ENCODE results near the gene NPY1R. TPM values are rescaled to one million over a fixed set of nuclear protein-coding genes. Genes with fewer than 3 reads are reported as not detected.

Gene NPY1R
- polyA plus RNA-seq, 3 donors = not detected

- no peak for DNase-seq
- no peak overlapping the region for H3K27ac Mint-ChIP-seq
- H3K36me3 Mint-ChIP-seq = no peaks in the 10 kb centered on the region
- Histone ChIP-seq H3K79me2 (ENCODE audit: insufficient read depth, low read length) (no peaks in the 10 kb centered on the region), H3K27me3 (ENCODE audit: control insufficient read depth in 2 of 2, insufficient read depth in 2 of 2, low read length in 2 of 2) (peaks cover 46 to 71% of the 10 kb centered on the region in 2 donors), H3K4me2 (replicated peaks; ENCODE audit: extremely low read depth, low read length, poor library complexity, severe bottlenecking) (no peak overlapping the region), H3K36me3 (replicated peaks in 1 of 2; ENCODE audit: control insufficient read depth in 1 of 2, insufficient read depth in 2 of 2, low read length in 2 of 2) (no peaks in the 10 kb centered on the region), H3K9ac (ENCODE audit: insufficient read depth, low read length, poor library complexity, severe bottlenecking) (no peak overlapping the region), H3K4me1 (ENCODE audit: control insufficient read depth in 1 of 2, insufficient read depth in 2 of 2, low read length in 2 of 2) (peaks cover 8 to 12% of the 10 kb centered on the region in 2 donors), H4K20me1 (ENCODE audit: insufficient read depth, low read length) (no peaks in the 10 kb centered on the region), H3K9me3 (replicated peaks in 1 of 2; ENCODE audit: control insufficient read depth in 1 of 2, insufficient read depth in 1 of 2, low read length in 2 of 2) (peaks cover 0 to 20% of the 10 kb centered on the region in 2 donors), H2AFZ (ENCODE audit: insufficient read depth, low read depth, low read length, poor library complexity, severe bottlenecking) (peak overlapping the region; percentile 70), H3K4me3 (replicated peaks in 1 of 3; ENCODE audit: low read depth in 2 of 3, low read length in 3 of 3) (no peak overlapping the region), H3K27ac (ENCODE audit: low read depth in 1 of 2, low read length in 2 of 2) (no peak overlapping the region)
- TF ChIP-seq, protein P1, sequence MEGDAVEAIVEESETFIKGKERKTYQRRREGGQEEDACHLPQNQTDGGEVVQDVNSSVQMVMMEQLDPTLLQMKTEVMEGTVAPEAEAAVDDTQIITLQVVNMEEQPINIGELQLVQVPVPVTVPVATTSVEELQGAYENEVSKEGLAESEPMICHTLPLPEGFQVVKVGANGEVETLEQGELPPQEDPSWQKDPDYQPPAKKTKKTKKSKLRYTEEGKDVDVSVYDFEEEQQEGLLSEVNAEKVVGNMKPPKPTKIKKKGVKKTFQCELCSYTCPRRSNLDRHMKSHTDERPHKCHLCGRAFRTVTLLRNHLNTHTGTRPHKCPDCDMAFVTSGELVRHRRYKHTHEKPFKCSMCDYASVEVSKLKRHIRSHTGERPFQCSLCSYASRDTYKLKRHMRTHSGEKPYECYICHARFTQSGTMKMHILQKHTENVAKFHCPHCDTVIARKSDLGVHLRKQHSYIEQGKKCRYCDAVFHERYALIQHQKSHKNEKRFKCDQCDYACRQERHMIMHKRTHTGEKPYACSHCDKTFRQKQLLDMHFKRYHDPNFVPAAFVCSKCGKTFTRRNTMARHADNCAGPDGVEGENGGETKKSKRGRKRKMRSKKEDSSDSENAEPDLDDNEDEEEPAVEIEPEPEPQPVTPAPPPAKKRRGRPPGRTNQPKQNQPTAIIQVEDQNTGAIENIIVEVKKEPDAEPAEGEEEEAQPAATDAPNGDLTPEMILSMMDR (IDR thresholded peaks at IDR 0.05) = no peak
- peaks cover 14% of the 10 kb centered on the region for H3K4me1 Mint-ChIP-seq
- WGBS (ENCODE audit: insufficient coverage) = 47% methylated on average over 13 of the region's 16 CpGs
- peak overlapping the region in 1 of 2 donors; percentile 85 for H3K4me3 Mint-ChIP-seq
- H3K9me3 Mint-ChIP-seq = peaks cover 0 to 14% (median 7%) of the 10 kb centered on the region in 7 donors
- peaks cover 49 to 54% (median 52%) of the 10 kb centered on the region in 3 donors for H3K27me3 Mint-ChIP-seq (ENCODE audit: low read depth in 3 of 3)
- intact Hi-C loops (cut with micrococcal nuclease) = no loop called here
Measured at GRCh38 chr4:163330916-163331628, 1.3 kb downstream of the NPY1R start.

- Histone ChIP-seq H3K27ac (ENCODE audit: low read depth in 1 of 2, low read length in 2 of 2) (no peak overlapping the region), H3K4me2 (replicated peaks; ENCODE audit: extremely low read depth, low read length, poor library complexity, severe bottlenecking) (no peak overlapping the region), H2AFZ (ENCODE audit: insufficient read depth, low read depth, low read length, poor library complexity, severe bottlenecking) (no peak overlapping the region), H4K20me1 (ENCODE audit: insufficient read depth, low read length) (no peaks in the 10 kb centered on the region), H3K36me3 (replicated peaks in 1 of 2; ENCODE audit: control insufficient read depth in 1 of 2, insufficient read depth in 2 of 2, low read length in 2 of 2) (no peaks in the 10 kb centered on the region), H3K9me3 (replicated peaks in 1 of 2; ENCODE audit: control insufficient read depth in 1 of 2, insufficient read depth in 1 of 2, low read length in 2 of 2) (peaks cover 9 to 18% of the 10 kb centered on the region in 2 donors), H3K4me1 (ENCODE audit: control insufficient read depth in 1 of 2, insufficient read depth in 2 of 2, low read length in 2 of 2) (no peaks in the 10 kb centered on the region), H3K79me2 (ENCODE audit: insufficient read depth, low read length) (no peaks in the 10 kb centered on the region), H3K27me3 (ENCODE audit: control insufficient read depth in 2 of 2, insufficient read depth in 2 of 2, low read length in 2 of 2) (no peaks in the 10 kb centered on the region), H3K4me3 (replicated peaks in 1 of 3; ENCODE audit: low read depth in 2 of 3, low read length in 3 of 3) (no peak overlapping the region), H3K9ac (ENCODE audit: insufficient read depth, low read length, poor library complexity, severe bottlenecking) (no peak overlapping the region)
- WGBS (ENCODE audit: insufficient coverage) = 0% methylated on average over 1 of the region's 1 CpG
- intact Hi-C loops (cut with micrococcal nuclease) = no loop called here
- TF ChIP-seq, protein P1 (IDR thresholded peaks at IDR 0.05) = no peak
- Mint-ChIP-seq H3K4me3 (no peak overlapping the region), H3K36me3 (no peaks in the 10 kb centered on the region), H3K27me3 (ENCODE audit: low read depth in 3 of 3) (peaks cover 0 to 2% (median 0%) of the 10 kb centered on the region in 3 donors), H3K9me3 (peaks cover 6 to 24% (median 10%) of the 10 kb centered on the region in 7 donors), H3K4me1 (no peaks in the 10 kb centered on the region), H3K27ac (no peak overlapping the region)
- DNase-seq = no peak
Measured at GRCh38 chr4:163317110-163317509, 15.3 kb downstream of the NPY1R start.

Measured in CD14-positive monocyte (primary cell).